Superior temporal gyrus (tissue), 1 donor: ENCODE data around the gene PAPLN.
A peak's percentile ranks its signal among the peaks of the same experiment; 100 is the strongest.
"Not testable (repeated sequence)": the region's sequence is repeated elsewhere in the genome, so short reads cannot be mapped to it uniquely, and the experiment has no call there.

Experiments
- DNase-seq: peaks from one replicate; pipeline ENCODE4 v3.0.0-alpha.2; 2016; ENCODE audit errors: extremely low spot score

Gene PAPLN

GRCh38 chr14:73289729-73290128 is 52.4 kb downstream of the PAPLN start:
- DNase-seq: no peak

- no peak for DNase-seq
Observed at GRCh38 chr14:73290279-73290678, 53.0 kb downstream of the PAPLN start.

- no peak for DNase-seq
Observed at GRCh38 chr14:73293782-73294781, 56.8 kb downstream of the PAPLN start.

- peak; percentile 87 for DNase-seq
Observed at GRCh38 chr14:73295198-73295796, 58.0 kb downstream of the PAPLN start.

- DNase-seq: no peak
Observed at GRCh38 chr14:73305499-73305898, 68.2 kb downstream of the PAPLN start.

GRCh38 chr14:73307261-73307660 is 70.0 kb downstream of the PAPLN start:
- DNase-seq: no peak

- not testable (repeated sequence) for DNase-seq
Observed at GRCh38 chr14:73309207-73309606, 71.9 kb downstream of the PAPLN start.

GRCh38 chr14:73311708-73312030 is 74.4 kb downstream of the PAPLN start:
- DNase-seq: no peak

- DNase-seq: no peak
Observed at GRCh38 chr14:73312687-73313086, 75.4 kb downstream of the PAPLN start.

- no peak for DNase-seq
Observed at GRCh38 chr14:73313151-73313550, 75.8 kb downstream of the PAPLN start.

GRCh38 chr14:73323896-73324399 is 86.6 kb downstream of the PAPLN start:
- DNase-seq: no peak
